ENCODE results near the gene MYO18B.
"Not testable (repeated sequence)": the region's sequence is repeated elsewhere in the genome, so short reads cannot be mapped to it uniquely, and the experiment has no call there.

Gene MYO18B
- total RNA-seq = 0 to 1.4 (median 0.05) reads per million in 3 experiments

GRCh38 chr22:25741692-25742626 lies at the start of gene MYO18B:
TSS of gene MYO18B (plus strand) at chr22:25742188. CDS start at chr22:25761093, 18,905 bp downstream.
- no peak for DNase-seq

DNA sequence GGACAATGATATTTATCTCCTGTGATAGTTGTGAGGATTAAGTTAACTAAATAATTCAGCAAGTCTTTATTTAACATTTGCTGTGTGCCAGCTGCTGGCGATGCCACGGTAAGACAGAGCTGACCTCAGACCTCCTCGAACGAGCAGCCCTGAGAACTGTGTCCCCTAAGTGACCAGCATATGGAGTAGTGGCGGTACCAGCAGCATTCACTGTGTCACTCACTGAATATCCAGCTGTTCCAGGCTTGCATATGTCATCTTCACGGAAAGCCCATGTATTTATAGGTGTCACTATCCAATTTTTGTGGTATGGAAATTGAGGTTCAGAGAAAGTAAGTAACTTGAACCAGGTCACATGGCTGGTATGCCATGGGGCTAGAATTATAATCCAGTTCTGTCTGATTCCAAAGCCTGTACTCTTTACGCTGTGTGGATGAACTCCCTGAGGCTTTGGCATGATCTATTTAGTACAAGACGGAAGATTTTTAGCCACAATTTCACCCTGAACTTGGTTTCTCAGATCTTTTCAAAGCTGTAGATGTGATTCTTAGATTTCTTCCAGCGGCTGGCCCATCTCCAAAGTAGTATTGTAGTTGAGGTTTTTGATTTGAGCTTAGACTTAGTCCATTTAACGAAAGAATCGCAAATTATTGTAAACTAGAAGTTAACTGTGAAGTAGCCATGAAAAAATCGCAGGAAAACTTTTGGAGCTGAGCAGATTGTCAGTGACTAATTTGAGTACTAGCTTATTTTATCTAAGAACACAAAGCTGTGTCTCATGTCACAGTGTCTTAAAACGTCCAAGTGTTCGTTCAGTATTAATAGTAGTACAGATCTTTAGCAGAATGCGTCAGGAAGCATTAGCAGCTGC lies 49.4 kb upstream of the MYO18B start:
- DNase-seq = no peak

DNA sequence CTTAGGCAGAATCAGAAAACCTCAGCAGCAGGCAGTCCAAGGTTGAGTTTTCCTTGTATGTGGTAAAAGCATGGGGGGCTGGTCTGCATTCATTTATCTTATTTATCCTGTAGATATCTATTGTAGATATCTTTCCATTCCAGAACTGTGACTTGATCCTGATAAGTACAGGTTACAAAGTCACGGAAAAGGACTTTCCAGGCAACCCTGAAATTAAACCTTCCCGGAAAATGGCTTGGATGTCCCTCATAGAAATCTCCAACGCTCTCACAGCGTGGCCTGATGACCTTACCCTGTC lies 48.8 kb upstream of the MYO18B start:
- DNase-seq = no peak

GRCh38 chr22:25694196-25694907 lies 47.6 kb upstream of the MYO18B start:
- no peak for DNase-seq

DNA sequence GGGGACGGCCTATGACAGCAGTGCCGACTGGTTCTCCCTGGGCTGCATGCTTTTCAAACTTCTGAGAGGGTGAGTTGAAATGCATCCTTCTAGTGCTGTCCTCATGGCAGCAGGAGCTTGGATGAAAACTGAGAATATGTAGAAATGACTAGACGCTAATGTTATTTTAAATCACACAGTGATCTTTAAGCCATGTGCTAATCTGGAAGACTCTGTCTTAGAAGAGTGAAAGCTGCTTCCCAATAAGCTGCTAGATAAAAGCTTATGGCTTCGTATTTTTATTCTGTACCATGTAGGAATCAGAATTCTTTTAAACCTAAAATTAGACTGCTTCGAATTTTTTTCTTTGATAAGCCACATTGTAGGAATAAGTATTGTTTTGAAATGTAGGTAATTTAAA lies 46.8 kb upstream of the MYO18B start:
- DNase-seq = no peak

DNA sequence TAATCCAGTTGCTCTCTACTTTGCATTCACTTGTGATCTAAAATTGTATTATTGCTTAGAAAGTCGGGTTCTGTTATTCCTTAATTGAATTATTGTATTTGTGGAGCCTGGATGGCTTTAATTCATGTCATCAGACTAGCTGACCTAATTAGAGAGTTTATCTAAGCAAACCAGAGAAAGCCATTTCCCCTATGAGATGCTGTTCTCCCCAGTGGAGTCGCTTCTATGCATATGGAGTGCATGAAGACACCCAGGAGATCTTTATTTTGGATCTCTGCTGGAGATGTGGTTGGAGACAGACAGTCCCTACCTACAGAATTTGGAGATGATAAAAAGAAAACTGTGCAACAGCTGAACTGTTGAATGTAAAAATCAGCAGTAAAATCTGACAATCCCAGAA lies 45.2 kb upstream of the MYO18B start:
- no peak for DNase-seq

DNA sequence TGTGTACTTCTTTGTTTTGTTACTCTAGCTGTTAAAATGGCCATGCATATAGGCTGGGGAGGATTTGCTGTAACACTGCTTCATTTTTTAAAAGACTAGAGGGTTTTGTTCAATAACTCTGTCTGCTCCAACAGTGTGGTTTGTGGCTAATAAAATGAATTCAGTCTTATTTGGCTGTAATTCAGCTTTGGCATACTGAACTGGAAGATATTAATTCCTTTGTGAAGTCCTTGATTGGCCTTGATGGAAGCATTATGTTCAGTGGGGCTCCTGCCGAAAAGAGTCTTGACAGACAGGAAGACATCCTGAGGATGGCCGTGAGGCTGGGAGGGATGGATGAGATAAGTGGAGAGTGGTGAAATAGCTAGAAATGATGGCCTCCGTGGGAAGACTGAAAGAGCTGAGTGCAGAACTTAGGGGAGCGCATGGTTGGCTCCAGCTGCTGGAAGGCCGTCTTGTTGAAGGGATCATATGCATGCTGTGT lies 44.8 kb upstream of the MYO18B start:
- no peak for DNase-seq

GRCh38 chr22:25697978-25698377 lies 44.0 kb upstream of the MYO18B start:
- no peak for DNase-seq

- DNase-seq = no peak
Measured at GRCh38 chr22:25698461-25698860, 43.5 kb upstream of the MYO18B start.

- DNase-seq = no peak
Measured at GRCh38 chr22:25698978-25699377, 43.0 kb upstream of the MYO18B start.

DNA sequence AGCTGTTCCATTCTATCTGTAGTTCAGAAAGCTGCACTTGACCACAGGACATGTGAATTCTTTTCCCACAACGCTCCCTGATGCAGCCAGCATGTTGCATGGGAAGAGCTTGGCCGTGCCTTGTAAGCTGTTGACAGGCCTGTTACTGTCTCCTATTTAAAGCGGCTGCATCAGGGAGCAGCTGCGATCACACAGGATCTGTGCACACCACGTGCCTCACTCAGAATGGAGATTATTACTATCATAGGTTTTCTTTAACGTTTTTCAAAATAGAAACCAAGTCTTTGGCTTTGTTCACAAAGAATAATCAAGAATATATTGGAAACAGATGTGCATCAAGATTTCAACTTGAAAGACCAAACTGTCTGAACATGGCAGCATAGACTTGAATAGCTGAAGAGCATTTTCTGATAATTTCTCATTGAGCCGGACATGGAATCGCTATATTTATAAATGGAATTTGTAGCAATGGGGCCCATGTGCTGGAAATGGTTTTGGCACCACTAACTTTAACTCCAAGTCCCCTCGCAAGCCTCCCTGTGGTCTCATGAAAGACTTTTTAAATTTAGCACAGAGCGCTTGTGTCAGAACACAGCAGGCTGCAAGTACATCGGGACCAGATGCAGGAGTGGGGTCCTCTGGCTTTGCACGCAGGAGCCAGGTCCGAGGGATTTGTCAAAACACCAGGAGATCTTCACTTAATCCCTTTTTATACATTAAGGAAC lies 40.8 kb upstream of the MYO18B start:
- no peak for DNase-seq

GRCh38 chr22:25702040-25702439 lies 39.9 kb upstream of the MYO18B start:
- no peak for DNase-seq

DNA sequence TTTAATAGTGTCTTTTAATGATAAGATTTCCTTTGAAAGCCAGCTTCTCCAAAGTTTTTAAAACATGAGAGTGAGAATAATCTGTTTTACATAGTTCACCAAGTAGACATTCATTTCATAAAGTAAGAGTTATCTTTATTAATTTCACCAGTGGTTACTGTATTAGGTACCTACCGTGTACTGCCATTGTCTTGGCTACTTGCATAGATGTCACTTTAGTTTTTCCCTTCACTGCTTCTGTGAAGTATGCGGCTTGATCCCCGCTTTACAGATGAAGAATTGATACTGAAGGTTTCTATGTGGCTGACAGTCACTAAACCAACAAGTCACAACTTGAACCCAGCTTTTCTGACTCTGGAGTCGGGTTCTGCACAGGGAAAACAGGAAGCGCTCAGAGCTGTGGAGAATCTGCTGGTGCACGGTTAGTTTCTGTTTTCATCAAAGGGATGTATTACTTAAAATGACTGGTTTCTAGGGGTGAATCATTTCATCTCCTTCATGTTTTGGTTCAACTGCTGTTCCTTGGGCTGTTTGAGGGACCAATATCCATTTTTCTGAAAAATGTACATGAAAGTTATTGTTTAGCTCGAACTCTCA lies 39.3 kb upstream of the MYO18B start:
- no peak for DNase-seq

DNA sequence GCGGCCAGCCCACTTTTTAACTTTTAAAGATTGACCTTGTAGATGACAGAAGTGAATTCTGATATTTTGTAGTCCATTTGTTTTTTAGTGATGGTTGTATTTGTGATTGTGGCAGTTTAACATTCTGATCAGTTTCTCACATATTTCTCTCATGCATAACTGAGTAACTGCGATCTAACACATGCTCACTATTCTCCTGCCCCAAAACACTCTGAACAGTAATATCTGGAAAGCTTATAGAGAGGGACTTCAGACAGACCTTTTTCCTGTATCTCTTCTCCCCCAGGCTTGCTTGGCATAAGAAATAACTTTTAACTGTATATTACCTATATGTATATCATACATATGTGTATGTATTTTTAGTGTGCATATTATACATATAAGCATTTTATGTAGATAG lies 37.3 kb upstream of the MYO18B start:
- DNase-seq = no peak

DNA sequence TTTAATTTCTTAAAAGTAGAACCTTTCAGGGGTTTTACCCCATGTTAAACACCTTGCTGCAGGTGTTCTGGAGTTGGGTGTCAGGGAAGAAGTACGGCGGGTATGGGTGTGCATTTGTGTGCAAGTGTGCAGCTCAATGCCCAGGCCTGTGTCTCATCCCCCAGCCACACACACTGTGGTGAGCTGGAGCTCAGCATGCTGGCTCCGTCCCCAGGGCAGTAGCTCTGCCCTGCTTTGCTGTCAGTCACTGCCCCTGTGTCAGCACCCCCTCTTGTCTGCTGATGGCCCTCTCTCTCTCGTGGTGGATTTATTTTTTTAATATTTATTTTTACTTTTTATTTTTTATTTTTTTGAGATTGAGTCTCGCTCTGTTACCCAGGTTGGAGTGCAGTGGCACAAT lies 35.8 kb upstream of the MYO18B start:
- DNase-seq = no peak

GRCh38 chr22:25708430-25708829 lies 33.6 kb upstream of the MYO18B start:
- not testable (repeated sequence) for DNase-seq

DNA sequence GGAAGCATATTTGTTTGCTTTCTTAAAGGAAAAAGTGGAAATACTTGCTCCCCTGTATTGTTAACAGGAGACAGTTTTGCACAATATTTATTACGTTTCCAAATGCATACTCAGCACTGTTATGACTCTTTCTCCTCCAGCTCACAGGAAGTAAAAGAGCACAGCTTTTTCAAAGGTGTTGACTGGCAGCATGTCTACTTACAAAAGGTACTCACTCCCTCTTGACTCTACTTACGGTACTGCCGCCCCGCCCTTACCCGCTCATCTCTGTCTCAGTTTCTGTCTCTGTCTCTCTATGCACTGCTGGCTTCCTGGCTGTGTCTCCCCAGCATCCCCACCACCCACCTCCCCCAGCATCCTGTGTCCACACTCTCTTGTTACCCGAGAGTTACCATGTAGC lies 32.2 kb upstream of the MYO18B start:
- DNase-seq = no peak

DNA sequence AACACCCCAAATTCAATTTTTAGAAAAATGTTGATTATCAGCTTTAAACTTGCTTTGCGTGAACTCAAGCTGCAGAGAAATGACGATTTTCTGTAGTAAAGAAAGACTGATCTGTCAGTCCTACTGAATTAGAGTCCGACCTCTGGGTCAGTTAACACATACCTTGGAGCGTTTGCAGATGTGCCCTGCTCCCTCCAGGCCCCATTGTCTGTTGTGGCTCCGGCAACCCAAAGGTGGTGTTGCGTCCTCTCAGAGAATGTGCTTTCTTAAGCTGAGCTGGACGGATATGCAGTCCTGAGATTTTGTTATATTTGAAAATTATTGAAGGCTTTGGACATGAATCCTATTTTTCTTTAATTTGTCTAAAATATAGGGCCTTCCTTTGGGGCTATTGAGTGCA lies 31.5 kb upstream of the MYO18B start:
- DNase-seq = no peak

GRCh38 chr22:25711491-25711890 lies 30.5 kb upstream of the MYO18B start:
- no peak for DNase-seq

DNA sequence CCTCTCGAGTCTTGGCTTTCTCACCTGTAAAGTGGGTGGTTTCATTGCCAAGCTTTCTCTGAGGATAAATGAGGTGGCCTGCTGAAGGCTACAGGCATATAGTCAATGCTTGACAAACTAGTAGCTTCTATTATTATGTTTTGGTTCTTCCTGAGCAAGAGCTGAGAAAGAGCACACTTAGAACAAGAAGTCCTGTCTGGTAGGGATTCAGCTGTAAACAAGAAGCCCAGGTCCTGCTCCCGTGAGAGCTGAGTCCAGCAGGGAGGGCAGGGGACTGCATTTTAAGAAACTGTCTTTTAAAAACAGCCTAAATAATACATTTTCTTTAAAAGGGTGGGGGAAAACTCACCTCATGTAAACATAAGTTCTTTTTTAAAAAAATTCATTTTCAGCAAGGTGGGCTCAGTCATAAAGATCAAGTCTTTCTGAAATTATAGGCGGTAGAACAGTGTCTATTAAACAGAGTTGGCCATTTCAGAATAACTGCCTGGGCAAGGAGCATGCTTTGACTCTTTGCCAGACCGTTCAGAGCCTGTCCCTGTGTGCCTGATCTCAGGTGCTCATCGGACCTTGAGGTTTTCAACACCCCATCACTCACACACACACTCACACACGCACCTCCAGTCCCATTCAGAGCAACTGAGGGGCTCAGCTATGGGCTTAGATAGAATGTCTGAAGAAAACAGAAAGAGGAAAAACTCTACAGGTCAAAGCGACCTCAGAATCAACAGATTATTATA lies 29.2 kb upstream of the MYO18B start:
- no peak for DNase-seq

DNA sequence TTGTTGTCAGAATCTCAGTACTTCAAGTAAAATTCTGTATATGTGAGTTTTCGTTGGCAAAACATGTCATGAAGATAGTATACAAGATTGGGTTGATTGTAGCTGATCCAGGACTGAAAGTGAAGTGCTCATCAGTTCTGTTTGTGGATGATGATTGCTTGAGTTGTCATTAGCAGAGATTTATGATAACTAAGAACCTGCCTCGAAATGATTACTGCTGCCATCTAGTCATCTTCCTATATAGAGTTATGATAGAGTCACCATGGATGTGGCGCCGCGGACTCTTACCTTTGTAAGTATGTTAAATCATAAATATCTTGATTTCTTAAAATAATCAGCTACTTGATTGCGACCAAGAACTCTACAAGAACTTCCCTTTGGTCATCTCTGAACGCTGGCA lies 27.9 kb upstream of the MYO18B start:
- DNase-seq = no peak

Data from central memory CD4-positive, alpha-beta T cell (primary cell).